Umbilical cord (tissue), 2 donors: ENCODE measurements around the gene PGC. TPM values are rescaled to one million over a fixed set of nuclear protein-coding genes. Genes with fewer than 3 reads are reported as not detected.
A peak's percentile ranks its signal among the peaks of the same experiment; 100 is the strongest.

Experiments used
- DNase-seq: peaks from one replicate; pipeline ENCODE4 v3.0.0-alpha.2; 2015; ENCODE audit warnings: low spot score
- total RNA-seq: library from RNA; depleted of rRNA; stranded (reverse); fragments of >200 nt; gene quantifications from one replicate; pipeline ENCODE4 v1.2.3, GENCODE V29; 2014; ENCODE audit warnings: low replicate concordance; ENCODE audit not compliant: insufficient read depth

Gene PGC
- total RNA-seq, 1 donor from 2014 or later = 0.96 TPM

DNA sequence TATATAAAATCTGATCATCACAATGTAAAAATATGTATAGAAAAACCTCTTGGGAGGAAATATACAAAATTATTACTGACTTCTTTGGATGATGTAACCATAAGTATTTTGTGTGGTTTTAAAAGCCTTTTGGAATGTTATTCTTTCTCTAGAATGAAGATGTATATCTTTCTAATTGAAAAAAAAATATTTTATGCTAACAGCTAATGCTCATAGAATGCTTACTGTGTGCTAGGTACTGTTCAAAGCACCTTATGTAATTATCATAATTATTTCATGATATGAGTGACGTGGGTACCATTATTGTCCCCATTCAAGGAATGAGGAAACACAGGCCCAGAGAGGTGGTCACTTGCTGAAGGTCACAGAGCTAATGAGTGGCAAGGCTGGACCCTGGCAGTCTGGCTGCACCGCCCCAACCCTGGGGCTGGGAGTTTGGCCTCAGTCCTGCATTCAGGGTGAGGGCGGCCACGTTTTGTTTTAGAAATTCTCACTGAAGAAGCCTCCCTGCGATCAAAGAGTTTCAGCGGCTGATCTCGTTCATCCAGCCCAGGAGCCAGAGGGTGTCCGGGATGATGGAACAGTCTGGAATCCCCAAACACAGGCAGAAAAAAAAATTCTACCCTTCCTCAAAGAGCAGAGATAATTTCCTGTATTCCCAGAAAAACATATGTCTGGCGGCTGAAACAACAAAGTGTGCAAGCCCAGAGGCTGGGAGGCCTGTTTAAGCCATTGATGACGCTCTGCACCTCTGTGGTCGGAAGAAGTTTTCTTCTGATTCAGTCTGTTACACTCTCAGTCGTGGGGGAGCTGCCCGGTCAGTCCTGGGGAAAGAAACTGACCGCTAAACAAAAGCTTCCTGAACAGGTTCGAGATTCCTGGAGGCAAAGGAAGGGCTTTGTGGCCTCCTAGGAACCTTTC is 49.1 kb downstream of the PGC start:
- DNase-seq = peak; percentile 61

DNA sequence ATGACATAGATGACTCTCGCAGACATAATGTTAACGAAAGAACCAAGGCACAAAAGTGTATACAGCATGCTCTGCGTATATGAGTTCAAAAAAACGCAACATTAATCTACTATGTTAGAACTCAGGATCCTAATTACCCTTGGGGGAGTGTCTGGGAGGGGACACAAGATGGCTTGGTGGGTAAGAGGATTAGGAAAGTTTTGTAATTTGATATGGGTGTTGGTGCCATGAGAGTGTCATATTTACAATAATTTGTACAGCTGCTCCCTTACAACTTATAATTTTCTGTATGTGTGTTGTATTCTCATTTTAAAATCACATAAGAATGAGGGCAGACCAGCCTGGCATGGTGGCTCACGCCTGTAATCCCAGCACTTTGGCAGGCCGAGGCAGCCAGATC is 50.4 kb downstream of the PGC start:
- DNase-seq = no peak

DNA sequence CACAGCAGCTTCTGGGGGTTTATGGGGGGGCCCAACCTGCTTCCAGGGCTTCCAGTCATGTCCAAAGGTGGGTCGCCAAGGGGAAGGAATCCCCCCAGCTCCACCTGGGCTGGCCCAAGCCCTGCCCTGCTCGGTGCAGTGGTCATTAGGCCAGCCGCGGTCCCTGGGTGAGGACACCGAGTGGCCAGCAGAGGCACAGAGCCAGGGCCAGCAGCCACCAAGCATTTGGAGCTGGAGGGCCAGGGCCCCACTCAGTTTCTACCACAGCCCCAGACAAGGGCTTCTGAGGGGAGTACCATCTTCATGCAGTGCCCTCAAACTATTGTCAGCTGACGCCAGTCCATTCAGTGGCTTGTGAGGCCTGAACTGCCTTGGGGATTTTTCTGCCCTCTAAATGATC is 51.4 kb downstream of the PGC start:
- no peak for DNase-seq

DNA sequence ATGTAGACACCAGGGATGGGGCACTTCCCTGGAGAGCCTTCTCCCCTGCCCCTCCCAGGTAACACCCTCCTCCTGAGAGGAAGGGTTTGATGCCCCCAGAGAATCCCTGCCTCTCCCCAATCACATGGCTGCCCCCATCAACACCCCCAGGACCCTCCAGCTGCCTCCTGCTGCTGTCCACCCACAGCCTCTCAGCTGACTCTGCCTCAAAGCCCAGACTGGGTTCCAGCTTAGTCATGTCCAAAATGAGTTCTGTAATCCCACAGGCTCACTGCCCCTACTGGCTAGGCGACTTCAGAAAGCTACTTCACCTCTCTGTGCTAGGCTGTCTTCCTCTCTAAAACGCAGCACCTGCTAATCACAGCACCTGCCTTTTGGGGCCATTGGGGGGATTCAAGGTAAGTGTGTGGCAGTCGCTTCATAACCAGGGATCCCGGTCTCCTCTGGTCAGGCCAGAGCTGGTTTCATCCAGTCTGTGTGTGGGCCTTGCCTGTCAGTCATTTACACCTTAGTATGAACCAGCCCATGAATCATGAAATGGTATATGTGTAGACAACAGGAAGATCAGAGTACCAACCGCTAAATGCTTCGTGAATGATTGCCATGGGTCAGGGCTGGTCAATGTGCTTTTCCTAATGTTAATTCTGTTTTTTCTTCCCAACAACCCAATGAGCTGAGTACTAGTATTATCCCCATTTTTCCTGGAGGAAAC is 52.2 kb downstream of the PGC start:
- DNase-seq = no peak

DNA sequence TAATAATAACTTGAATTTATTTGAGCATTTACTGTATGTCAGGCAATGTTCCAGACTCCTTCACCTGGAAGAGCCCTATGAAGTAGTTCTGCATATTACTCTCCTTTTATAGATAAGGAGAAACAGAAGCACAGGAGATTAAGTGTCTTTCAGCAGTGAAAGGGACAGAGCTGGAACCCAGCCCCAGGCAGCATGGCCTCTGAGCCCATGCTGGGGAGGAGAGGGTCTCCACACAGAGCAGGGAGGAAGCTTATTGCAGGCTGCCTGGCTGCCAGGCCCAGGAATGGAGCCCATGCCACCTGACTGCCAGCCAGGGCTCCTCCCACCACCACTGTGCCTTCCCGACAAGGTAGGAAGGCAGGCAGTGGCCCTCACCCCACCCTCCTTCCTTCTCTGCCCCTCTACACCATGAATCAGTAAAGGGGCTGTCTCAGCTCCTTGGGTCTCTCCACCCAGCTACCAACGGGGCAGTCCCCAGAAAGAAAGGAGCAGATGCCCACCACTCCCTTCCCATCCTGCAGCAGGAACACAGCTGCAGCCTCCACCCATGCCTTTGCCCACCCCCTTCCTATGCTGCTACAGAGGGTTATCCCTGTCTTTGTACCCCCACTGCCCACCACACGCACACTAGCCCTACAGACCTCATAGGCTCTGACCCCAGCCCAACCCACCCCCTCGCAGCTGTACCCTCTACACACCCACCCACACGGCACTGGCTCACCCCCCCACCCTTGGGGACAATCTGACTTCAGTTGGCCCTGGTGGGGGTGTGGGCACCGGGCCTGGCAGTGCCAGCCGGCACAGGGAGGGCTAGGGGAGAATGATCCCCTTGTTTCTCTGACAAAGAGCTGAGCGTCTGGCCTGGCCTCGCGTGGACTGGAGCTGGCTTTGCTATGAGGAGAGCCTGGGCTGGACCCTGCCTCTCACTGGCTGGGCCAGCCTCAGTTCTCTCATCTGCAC is 53.6 kb downstream of the PGC start:
- no peak for DNase-seq

DNA sequence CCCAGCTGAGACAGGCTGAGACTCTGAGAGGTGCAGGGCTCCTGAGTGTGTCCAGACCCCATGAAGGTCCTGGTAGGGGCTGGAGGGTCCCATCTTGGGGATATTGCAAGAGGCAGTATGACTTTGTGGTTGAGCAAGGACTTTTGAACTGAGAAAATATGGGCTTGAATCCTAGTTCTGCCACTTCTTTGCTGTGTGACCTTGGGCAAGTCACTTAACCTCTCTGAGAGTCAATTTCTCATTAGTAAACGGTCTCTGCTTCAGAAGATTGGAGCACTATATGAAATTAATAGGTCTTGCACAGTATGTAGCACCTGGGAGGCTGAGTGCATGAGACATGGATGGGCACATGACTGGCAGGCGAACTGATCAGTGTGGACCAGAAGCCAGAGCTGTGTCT is 54.5 kb downstream of the PGC start:
- no peak for DNase-seq

DNA sequence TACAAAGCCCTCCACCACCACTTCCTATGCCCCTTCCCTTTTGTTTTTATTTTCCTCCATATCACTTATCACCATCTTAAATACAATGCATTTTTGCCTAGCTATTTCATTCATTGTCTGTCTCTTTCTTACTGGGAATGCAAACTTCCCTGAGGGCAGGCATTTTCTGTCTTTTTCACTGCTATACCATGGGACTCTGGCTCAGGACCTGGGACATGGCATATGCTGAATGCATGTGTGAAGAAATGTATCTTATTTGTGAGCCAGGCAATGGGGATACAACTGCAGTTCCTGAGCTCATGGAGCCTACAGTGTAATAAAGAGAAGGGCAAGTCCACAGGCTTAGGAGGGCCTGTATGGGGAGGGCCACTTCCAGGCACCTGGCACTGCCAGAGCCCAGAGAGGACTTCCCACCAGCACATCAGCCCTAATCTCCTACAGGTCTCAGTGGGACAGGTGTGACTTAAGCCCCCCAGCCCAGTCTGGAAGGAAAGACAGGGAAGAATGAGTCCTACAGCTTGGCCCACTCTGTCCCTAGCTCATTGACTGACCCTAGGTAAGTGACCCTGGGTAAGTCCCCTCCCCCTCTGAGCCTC is 55.0 kb downstream of the PGC start:
- DNase-seq = no peak

DNA sequence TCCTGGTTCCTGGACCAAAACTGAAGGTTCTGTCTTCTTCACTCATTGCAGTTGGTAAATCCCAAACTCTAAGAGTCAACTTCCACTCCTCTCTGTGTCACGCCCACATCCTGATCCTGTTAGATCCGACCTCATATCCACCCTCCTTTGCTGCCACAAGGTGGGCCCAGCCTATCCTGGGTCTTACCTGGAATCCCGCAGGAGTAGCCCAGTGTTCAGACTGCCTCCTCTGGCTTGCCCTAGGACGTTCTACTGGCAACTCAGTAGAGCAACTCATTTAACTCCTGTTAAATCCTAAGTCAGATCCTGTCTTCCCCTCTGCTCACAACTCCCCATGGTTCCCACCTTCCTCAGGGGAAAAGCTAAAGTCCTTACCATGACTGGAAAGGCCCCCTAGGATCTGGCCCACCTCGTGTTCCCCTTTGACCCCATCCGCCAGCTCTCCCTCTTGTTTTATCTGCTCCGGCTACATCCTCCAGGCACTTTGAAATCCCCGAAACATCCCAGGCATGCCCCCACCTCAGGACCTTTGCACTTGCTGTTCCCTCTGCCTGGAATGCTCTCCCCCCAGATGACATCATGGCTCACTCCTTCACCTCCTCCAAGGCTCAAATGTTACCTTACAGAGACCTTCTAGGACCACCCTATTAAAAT is 55.6 kb downstream of the PGC start:
- no peak for DNase-seq

DNA sequence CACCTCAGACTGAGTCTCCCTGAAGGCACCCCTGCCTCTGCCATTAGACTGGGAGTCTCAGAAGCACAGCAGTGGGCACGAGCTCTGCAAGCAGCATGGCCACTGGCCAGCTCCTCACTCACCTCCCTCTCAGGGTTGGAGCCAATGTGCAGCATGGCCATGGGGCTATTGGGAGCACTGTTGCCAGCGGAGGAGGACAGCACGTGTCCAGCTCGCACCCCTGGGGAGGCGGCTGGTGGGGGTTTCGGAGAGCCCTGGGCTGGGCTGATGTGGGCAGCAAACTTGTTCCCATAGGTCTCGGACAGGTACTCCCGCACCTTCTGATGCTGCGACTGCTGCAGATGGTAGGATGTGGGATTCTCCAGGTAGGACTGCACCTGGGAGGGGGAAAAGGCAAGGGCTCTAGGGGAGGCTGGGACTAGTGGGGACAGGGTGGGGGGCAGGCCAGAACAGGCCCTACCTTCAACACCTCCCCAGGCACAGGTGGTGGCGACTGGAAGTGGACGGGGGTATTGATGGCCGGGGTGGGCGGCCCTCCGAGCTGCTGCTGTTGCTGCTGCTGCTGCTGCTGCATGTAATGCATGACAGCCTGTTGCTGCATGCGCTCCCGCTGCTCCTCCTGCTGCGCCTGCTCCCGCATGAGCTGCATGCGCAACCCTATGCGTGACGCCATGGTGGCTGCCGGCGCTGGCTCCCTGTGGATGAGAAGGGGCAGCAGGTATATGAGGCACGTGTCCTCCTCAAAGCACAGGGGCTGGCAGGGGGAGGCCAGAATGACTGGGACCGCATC is 56.5 kb downstream of the PGC start:
- no peak for DNase-seq

DNA sequence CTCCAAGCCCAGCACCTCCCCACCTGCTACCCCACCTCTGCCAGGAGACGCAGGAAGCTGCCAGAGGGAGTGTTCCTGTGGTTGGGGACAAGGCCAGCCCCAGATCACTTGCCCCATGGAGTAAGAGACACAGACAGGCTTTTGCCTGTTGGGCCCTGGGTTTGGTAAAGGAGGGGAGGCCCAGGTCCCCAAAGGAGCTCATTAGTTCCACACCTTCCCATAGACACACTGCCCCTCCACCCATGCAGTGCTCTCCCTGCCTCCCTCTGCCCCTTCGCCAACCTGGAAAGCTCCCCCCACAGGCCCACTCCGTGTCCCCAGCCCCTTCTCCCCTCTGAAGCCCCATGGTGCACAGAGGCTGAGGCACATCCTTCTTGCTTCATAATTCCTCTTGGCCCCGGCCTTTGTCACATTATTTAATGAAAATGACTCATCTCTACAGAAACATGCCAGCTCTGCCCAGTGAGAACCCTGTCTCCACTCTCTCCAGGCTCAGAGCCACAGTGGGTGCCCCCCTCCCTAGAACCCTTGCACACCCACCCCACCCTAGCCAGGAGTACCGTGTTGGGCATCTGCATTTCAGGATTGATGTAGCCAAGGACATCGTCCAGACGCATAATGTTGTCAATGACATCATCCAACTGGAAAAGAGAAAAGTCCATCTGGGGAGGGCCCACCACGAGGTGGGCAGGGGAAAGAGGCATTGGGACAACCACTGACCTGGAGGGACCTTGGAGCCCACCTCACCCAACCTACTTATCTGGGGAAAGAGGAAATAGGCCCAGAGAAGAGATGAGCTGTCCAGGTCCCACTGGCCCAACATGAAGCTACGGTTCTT is 57.8 kb downstream of the PGC start:
- no peak for DNase-seq

DNA sequence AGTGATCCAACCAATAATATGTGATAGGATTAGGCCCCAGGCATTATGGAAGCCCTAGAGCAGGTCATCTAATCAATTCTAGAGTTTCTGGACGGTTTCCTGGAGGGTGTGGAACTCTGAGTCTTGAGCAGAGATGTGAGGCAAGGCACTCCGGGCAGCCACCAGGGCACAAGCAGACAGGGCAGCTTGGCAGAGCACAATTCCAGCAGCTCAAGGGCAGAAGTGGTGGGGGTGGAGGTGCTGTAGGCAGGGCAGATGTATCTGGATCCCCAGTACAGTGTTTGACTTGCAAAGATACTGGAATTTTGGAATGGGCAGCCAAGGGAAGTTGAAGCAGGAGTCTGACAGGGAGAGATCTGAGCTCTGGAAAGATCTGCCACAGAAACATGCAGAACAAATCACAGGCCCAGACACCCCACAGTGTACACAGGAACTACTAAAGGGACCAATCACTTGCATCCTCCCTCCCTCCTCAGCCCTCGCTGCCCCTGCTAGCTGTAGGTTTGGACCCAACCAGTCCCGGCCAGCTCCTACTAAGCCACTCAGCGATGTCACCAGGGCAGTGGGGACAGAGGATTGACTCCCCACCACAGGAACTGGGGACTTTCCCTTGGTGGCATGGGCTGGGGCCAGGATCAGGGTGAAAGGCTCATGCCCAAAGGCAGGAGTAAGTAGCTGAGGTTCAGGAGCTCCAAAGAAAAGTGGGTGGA is 58.8 kb downstream of the PGC start:
- no peak for DNase-seq

DNA sequence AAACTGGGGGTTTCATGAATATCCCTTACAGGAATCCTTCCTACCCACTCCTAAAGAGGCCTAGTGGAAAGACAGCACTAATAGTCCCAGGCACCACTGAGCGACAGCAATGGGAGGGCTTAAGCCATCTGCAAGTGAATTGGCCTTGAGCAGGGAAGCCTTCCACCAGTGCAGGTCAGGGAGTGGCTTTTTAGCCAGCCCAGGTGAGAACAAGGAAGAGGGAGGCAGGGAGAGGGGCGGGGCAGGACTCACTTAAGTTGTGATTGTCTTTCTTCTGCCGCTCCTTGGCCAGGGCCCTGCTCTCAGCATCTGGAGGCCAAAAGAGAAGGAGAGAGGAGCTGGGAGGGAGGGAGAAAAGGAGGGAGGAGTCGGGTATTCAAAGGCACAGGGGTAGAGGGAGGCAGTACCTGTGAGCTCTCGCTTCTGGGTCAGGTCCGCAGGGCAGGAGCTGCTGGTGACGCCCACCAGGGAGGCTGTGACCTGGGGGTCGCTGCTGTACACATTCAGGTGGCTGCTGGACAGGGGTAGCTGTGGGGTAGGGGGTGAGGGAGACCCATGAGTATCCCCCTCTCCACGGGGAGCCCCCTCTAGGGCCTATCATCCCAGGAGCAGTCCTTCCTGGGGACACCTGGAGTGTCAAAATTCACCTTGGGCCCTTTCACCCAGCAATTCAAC is 59.6 kb downstream of the PGC start:
- no peak for DNase-seq

Other genes with a start within 250 kb of the PGC start
- gene FOXP4, start 201.0 kb downstream of the PGC start, total RNA-seq = 0.72 TPM
- gene MDFI, start 108.9 kb downstream of the PGC start, total RNA-seq = 67.7 TPM
- 3.1 TPM for gene TFEB, start 11.8 kb downstream of the PGC start, total RNA-seq
- not detected for gene FRS3, start 32.5 kb upstream of the PGC start, total RNA-seq
- gene PRICKLE4, start 33.4 kb upstream of the PGC start, total RNA-seq = 2.9 TPM
- gene TOMM6, start 40.3 kb upstream of the PGC start, total RNA-seq = 122 TPM
- 2.9 TPM for gene USP49, start 148.0 kb upstream of the PGC start, total RNA-seq
- gene MED20, start 173.7 kb upstream of the PGC start, total RNA-seq = 15.2 TPM
- 5.3 TPM for gene BYSL, start 174.1 kb upstream of the PGC start, total RNA-seq
- 33.5 TPM for gene CCND3, start 194.4 kb upstream of the PGC start, total RNA-seq